Measurements from ENCODE around the gene SEMA5A.

GRCh38 chr5:9042241-9042640 lies 503.6 kb downstream of the SEMA5A start:
- TF ChIP-seq CTCF (IDR thresholded peaks at IDR 0.05; ENCODE audit: poor library complexity, severe bottlenecking) (no peak), EP300 (conservative IDR thresholded peaks at IDR 0.05; ENCODE audit: poor library complexity, severe bottlenecking) (no peak), POLR2AphosphoS5 (IDR thresholded peaks at IDR 0.05) (no peak), EZH2 (IDR thresholded peaks at IDR 0.05; ENCODE audit: borderline replicate concordance, insufficient read depth, low read length, poor library complexity, severe bottlenecking) (no peak)
